Fibroblast of skin of left quadriceps (primary cell): ENCODE data around the gene VPS26B.
"Not testable (repeated sequence)": the region's sequence is repeated elsewhere in the genome, so short reads cannot be mapped to it uniquely, and the experiment has no call there.

Source experiments
- DNase-seq, 2 experiments: peaks; one replicate each; pipeline ENCODE4 v3.0.0-alpha.2; 2013; ENCODE audit warnings: low read depth in 2 of 2

The VPS26B gene

GRCh38 chr11:134231958-134232659, 7.6 kb downstream of the VPS26B start:
- no peak for DNase-seq

- no peak for DNase-seq
Observed at GRCh38 chr11:134233729-134234179, 9.3 kb downstream of the VPS26B start.

- no peak for DNase-seq
Observed at GRCh38 chr11:134235399-134235798, 10.9 kb downstream of the VPS26B start.

GRCh38 chr11:134236834-134237556, 12.5 kb downstream of the VPS26B start:
- no peak for DNase-seq

- DNase-seq, result no peak
Observed at GRCh38 chr11:134237557-134237922, 13.1 kb downstream of the VPS26B start.

- DNase-seq, result no peak
Observed at GRCh38 chr11:134238956-134239355, 14.5 kb downstream of the VPS26B start.

GRCh38 chr11:134240592-134240991, 16.1 kb downstream of the VPS26B start:
- no peak for DNase-seq

GRCh38 chr11:134242376-134242775, 17.9 kb downstream of the VPS26B start:
- DNase-seq, result no peak

GRCh38 chr11:134243913-134244312, 19.4 kb downstream of the VPS26B start:
- DNase-seq, result no peak

GRCh38 chr11:134244593-134244992, 20.1 kb downstream of the VPS26B start:
- DNase-seq, result no peak

GRCh38 chr11:134245434-134245833, 21.0 kb downstream of the VPS26B start:
- no peak for DNase-seq

- no peak for DNase-seq
Observed at GRCh38 chr11:134246100-134246499, 21.6 kb downstream of the VPS26B start.

GRCh38 chr11:134246678-134247077, 22.2 kb downstream of the VPS26B start:
- DNase-seq, result no peak

- DNase-seq, result no peak
Observed at GRCh38 chr11:134248910-134249480, 24.5 kb downstream of the VPS26B start.

- no peak for DNase-seq
Observed at GRCh38 chr11:134250246-134250645, 25.8 kb downstream of the VPS26B start.

GRCh38 chr11:134250675-134251074, 26.2 kb downstream of the VPS26B start:
- no peak for DNase-seq

GRCh38 chr11:134252346-134253187, 28.1 kb downstream of the VPS26B start:
- DNase-seq, result no peak

GRCh38 chr11:134253188-134253993, 28.9 kb downstream of the VPS26B start, which contains the start of the genes ACAD8 and THYN1:
Gene ACAD8, plus strand, starts transcription at chr11:134253568. Its CDS starts 33 bp downstream, at chr11:134253601.
Gene THYN1, minus strand, starts transcription at chr11:134253352. Its CDS starts 470 bp downstream, at chr11:134252882.
- peak; percentile 92 for DNase-seq

- no peak for DNase-seq
Observed at GRCh38 chr11:134254433-134255183, 30.1 kb downstream of the VPS26B start.

- not testable (repeated sequence) for DNase-seq
Observed at GRCh38 chr11:134255184-134255561, 30.7 kb downstream of the VPS26B start.
